LNCaP clone FGC (cell line): Measurements from ENCODE around the gene NELL1.

Experiments used
- DNase-seq: peaks from one replicate; pipeline ENCODE4 v3.0.0-alpha.2; 2011; ENCODE audit warnings: low read depth
- H3K4me3 ChIP-seq: 2 replicates; pipeline ENCODE4 v1.5.1; 2011; ENCODE audit warnings: mild to moderate bottlenecking, low read depth, low read length, control low read depth
- TF ChIP-seq, protein P1 (sequence below): IDR thresholded peaks from 2 replicates; pipeline ENCODE4 v1.5.1; 2012; ENCODE audit warnings: mild to moderate bottlenecking; ENCODE audit not compliant: control insufficient read depth, insufficient read depth; ENCODE audit errors: extremely low read depth

The NELL1 gene

DNA sequence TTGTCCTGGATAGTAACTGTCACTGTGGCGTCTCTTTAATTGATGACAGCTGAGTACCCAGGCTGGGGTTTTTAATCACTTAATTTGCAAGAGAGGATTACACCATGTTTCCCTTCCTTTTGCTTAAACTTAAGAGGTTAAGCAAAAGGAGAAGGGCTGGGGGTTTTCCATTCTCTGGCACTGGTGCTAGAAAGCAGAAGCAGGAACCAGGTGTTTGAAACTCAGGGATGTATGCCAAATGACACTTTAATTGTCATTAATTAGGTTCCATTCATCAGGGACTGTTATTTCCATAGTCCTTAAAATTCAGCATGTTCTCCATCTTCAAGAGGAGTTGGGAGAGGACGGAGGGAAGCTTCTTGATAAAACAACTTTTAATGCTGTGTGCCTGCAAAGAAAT, 746.2 kb downstream of the NELL1 start:
- DNase-seq: no peak
- H3K4me3 ChIP-seq: no peak overlapping the region
- TF ChIP-seq, protein P1, sequence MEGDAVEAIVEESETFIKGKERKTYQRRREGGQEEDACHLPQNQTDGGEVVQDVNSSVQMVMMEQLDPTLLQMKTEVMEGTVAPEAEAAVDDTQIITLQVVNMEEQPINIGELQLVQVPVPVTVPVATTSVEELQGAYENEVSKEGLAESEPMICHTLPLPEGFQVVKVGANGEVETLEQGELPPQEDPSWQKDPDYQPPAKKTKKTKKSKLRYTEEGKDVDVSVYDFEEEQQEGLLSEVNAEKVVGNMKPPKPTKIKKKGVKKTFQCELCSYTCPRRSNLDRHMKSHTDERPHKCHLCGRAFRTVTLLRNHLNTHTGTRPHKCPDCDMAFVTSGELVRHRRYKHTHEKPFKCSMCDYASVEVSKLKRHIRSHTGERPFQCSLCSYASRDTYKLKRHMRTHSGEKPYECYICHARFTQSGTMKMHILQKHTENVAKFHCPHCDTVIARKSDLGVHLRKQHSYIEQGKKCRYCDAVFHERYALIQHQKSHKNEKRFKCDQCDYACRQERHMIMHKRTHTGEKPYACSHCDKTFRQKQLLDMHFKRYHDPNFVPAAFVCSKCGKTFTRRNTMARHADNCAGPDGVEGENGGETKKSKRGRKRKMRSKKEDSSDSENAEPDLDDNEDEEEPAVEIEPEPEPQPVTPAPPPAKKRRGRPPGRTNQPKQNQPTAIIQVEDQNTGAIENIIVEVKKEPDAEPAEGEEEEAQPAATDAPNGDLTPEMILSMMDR: no peak

DNA sequence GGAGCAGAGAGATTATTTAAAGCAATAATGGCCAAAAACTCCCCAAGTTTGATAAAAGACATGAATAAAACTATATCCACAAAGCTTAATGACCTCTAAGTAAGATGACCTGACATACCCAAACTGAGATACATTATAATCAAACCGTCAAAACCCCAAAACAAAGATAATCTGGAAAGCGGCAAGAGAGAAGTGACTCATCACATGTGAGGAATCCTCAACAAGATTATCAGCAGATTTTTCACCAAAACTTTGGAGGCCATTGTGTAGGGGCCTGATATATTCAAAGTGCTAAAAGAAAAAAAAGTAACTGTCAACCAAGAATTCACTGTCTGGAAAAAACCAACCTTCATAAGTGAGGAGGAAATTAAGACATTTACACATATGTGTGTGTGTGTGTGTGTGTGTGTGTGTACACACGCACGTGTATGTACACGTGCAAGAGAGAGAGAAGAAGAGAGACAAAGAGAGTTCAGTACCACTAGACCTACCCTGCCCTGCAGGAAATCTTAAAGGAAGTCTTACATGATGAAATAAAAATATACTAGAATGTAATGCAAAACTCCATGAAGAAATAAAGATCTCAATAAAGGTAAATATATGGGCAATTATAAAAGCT, 752.4 kb downstream of the NELL1 start:
- TF ChIP-seq, protein P1: no peak
- DNase-seq: no peak
- H3K4me3 ChIP-seq: no peak overlapping the region

DNA sequence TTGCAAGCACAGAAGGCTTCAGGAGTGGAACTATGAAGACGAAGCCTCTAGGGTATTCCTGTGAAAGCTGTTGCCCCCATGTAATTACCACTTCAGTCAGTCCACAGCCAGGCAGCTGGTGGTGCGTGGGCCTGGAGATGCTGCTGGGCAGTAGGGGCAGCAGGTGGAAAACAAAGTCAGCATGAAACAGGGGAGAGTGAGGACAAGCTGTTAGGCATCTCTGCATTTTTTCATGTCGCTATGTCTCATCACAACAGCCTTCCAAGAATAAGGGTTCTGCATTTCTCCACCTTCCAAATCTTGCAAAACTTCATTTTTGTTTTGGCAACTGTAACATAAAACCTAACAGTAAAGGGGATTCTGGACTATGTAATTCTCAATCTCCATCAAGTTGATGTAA, 757.5 kb downstream of the NELL1 start:
- no peak overlapping the region for H3K4me3 ChIP-seq
- TF ChIP-seq, protein P1: no peak
- DNase-seq: no peak

DNA sequence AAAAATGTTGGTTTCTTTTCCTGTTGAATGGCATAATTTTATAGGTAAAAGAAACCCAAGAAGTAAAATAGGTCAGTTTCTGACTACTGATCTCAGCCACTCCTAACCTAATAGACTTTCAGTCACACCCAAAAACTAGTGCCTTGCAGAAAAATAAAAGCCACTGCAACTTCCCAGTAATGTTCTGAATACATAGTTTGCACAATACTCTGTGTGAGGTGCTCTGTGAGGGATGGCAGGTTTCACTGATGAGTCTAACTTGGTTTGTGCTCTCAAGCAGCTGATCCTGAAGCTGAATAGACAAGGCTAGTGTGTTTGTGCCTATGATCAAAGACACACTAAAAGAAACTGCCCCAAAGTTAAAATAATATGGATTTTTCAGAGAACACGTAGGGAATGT, 758.3 kb downstream of the NELL1 start:
- TF ChIP-seq, protein P1: no peak
- no peak for DNase-seq
- no peak overlapping the region for H3K4me3 ChIP-seq

DNA sequence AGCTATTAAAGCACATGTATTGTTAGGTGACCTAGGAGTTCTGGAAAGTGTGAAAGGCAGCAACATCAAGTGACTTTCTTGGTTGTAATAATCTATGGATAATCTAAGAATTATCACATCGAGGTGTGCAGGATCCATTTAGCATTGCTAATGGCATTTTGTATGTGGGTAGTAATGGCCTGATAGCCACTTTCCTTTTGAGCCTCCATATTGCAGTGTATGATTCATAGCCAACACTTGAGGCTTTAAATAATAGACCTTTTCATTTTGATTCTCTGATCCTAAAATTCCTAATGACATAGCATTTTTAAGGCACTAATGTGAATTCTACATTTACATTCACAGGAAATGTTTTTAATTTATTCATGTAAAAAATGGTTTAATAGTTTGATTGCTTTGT, 759.4 kb downstream of the NELL1 start:
- no peak overlapping the region for H3K4me3 ChIP-seq
- TF ChIP-seq, protein P1: no peak
- DNase-seq: no peak

DNA sequence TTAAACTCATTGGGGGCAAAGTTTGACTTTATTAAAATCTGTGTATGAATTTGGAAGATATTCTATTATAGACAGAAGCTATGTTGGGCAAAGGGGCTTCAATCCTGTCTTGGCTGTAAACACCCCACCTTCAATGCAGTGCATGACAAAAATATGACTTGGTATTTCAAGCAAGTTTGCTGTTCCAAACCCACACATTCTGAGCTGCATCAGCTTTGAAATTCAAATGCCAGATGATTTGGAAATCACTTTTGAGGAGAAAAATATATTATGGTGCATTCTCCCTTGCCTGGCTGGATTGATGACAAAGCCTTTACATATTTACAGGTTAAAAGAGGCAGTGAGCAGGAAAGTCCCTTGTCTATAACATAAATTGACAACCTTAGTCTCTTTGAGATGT, 760.0 kb downstream of the NELL1 start:
- H3K4me3 ChIP-seq: no peak overlapping the region
- TF ChIP-seq, protein P1: no peak
- DNase-seq: no peak

DNA sequence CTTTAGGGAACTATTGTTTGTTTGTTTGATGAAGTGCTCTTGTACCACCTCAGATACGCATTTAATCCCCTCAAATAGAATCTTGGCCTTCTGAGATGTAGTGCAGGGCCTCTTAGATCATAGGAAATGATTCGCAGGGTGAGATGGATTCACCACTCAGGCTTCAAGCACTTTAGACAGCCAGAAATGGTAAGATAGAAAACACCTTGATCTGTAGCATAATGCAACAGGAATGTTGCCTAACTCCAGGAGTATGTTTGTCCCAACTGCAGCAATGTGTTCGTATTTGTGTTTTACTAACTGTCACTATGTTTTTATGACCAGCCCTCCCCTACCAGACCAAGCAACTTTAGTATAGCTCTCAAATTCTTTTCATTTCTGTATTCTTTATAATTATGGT, 761.2 kb downstream of the NELL1 start:
- DNase-seq: no peak
- TF ChIP-seq, protein P1: no peak
- no peak overlapping the region for H3K4me3 ChIP-seq
